Measurements from ENCODE around the gene RANBP3L.

RANBP3L gene

GRCh38 chr5:36241631-36242533, 59.8 kb downstream of the RANBP3L start, which contains the start of gene NADK2:
Gene NADK2 (minus strand): TSS chr5:36241925. CDS start chr5:36241798, 127 bp downstream.
- peak; percentile 91 for DNase-seq

GRCh38 chr5:36240779-36241630, 60.7 kb downstream of the RANBP3L start:
- DNase-seq, result no peak

DNA sequence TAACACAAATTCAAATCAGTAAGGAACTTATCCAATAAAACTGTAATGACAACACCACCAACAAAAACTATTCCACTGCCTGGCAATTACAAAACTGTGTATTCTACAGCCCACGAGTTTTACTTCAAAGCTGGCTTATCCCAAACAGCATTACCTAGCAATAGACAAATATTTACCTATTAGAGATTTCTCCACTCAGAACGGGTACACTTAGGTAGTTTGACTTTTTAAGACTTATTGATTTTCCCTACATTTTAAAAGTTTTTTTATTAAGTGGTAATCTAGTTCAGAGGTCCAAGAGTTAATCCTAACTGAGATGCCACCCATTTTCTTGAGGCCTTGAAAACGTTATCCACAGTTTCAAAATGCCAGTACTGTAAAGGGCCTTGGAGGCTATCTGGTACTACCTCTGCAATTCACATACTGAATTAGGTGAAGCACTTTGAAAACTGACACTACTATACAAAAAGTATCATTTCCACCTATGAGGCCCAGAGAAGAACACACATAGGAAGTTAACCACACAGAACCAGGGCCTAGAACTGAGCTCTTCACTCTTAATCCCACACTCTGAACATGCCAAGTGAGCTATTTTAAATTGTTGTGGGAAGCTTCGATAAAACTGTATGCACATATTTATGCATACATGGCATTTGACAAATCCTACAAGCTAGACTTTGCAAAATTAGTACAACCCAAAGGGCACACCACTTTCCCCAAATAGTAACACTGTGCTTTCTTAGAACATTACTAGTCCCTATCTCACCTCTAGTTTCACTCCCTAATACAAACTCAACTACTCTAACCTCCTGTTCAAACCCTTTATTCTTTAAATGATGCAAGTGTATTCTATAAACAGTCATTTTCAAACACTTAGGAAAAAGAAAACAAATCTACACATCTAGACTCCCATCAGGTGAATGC, 62.1 kb downstream of the RANBP3L start:
- DNase-seq, result no peak

DNA sequence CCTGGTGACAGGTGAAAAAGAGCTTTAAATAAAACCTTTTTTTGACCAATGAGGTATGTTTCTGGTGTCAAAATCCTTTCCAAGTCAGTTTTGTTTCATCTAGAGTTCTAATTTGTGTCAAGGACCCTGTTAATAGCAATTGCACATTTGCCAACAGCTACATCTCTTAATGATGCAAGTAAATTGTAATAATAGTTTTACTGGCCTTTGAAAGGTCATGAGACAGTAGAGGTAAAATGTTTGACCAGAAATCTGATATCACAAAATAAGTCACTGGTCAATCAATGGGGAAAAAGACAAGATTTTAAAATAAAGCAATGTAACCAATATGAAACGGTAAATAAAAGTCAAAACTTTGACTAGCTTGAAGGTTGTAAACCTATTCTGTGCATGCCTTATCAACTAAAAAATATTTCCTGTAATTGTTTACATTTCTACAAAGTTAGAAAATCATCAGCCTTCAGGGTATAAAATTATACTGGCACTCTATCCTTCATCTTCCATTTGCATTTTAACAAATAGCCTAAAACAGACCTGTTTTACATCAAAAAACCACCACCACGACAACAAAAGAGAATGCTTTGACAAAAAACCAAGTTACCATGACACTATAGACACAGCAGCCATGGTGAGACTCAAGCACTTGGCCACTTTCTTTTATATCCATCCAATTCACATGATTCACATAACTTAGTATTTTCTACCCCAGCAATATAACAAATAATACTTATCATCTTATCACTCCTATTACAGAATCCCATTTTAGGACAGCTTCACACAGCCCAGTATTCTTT, 63.0 kb downstream of the RANBP3L start:
- no peak for DNase-seq

DNA sequence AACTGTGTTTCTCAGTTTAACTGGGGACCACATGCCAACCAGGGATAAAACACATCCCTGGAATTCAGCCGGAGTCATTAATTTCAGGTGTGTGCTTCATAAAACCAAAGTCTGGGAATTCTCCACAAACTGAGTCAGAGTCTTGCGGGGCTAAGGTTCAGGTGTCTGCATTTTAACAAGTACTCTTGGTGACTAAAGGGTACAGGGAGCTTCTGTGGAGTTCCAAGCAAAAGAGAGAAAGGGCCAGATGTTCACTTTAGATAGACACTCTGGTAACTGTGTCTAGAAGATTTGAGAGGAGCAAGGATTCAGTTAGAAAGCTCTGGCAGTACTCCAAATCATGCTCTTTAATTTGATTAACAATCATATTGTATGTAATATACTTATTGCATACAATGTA, 64.0 kb downstream of the RANBP3L start:
- no peak for DNase-seq

DNA sequence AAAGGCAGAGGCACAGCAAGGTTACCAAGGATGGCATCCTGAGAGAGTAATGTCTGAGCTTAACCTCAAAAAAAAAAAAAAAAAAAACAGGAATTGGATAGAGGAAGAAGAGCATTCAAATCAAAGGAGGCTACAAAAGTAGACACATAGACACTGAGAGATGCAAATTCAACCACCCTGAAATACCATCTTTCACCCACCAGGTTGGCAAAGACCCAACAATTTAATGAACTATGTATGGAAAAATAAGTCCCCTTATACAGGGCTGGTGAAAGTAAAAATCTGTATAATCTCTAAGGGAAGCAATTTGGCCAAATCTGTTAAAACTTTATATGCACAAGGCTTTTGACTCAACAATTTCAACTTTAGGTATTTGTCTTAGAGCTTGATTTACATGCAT, 64.9 kb downstream of the RANBP3L start:
- DNase-seq, result no peak

GRCh38 chr5:36232533-36232932, 69.2 kb downstream of the RANBP3L start:
- DNase-seq, result no peak

GRCh38 chr5:36230151-36230790, 71.4 kb downstream of the RANBP3L start:
- DNase-seq, result no peak

DNA sequence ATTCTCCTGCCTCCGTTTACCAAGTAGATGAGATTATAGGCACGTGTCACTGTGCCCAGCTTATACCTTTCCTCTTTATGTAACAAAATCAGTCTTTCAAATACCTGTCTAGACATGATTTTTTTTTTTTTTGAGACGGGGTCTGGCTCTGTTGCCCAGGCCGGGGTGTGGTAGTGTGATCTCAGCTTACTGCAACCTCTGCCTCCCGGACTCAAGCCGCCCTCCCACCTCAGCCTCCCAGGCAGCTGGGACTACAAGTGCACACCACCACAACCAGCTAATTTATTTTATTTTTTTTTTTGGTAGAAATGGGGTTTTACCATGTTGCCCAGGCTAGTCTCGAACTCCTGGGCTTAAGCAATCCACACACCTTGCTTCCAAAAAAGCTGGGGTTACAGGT, 73.2 kb downstream of the RANBP3L start:
- DNase-seq, result no peak

- DNase-seq, result no peak
These were observed 74.7 kb downstream of the RANBP3L start for GRCh38 chr5:36227046-36227445.

- no peak for DNase-seq
These were observed 79.1 kb downstream of the RANBP3L start for GRCh38 chr5:36222620-36223019.

- no peak for DNase-seq
These were observed 83.7 kb downstream of the RANBP3L start for GRCh38 chr5:36217988-36218387.

DNA sequence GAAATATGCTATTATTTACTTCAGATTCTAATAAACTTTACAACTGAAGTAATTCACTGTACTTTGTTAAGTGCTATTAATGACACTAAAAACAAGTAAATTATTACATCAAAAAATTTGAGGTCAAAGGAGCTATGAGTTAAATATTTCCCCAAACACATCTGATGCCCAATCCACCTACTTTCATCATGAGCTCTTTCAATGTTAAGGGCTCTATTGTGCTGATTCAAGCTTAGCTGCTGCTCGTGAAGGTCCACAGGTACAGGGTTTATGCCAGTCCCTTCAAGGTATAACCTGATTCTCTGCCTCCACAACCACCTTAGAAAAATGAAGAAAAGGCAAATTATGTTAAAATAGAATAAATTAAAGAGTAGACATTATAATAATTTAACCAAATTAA, 84.1 kb downstream of the RANBP3L start:
- no peak for DNase-seq

- no peak for DNase-seq
These were observed 85.8 kb downstream of the RANBP3L start for GRCh38 chr5:36215910-36216309.

- no peak for DNase-seq
These were observed 87.3 kb downstream of the RANBP3L start for GRCh38 chr5:36214436-36214835.

DNA sequence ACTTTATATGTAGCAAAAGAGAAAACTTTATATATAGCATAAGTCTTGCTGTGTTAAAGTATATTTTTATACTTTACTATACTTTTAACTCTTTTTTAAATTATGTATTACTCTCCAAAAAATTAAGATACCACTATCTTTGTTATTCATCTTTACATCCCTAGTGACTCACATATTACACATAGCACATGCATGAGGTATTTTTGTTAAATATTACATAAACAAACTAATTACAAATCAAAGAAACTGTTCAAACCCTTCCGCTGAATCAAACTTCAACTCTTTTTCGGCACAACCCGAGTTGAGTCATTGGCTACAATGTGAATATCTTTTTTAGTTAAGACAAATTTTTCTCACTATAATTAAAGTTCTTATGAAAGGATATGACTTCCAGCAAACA, 92.0 kb downstream of the RANBP3L start:
- DNase-seq, result no peak

DNA sequence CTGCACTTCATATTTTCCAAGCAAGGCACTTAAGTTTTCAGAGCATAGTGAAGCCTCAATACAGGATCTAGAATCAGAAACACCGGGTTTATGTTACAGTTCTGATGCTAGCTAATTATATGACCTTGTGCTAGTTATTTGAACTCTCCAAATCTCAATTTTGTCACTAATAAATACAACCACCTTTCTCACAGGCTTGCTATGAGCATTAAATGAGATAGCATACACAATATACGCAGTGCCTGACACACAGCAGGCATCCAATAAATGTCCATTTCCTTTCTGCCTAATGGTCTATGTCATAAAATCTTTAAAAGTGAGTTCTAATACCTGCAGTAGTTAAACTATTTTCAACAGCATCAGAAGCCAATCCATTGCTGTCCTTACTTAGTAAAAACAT, 92.9 kb downstream of the RANBP3L start:
- no peak for DNase-seq

DNA sequence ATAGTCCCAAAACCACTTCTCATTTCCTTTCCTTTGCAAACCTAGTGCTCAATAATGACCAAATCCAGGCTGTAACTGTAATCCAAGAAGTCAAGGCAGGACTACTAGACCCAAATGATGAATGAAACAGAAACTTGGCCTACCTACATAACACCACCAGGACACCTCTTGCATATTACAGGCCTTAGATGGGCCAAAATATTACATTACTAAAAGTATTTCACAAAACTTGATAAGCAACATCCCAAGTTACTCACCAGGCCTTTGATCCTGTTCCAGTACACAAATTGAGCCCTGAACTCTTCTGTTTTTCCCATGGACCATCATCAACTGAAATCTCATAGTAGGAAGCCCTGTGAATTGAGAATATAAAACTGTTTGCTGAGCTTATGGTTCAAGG, 94.8 kb downstream of the RANBP3L start:
- DNase-seq, result no peak

GRCh38 chr5:36205329-36205728, 96.4 kb downstream of the RANBP3L start:
- no peak for DNase-seq

- DNase-seq, result no peak
These were observed 99.2 kb downstream of the RANBP3L start for GRCh38 chr5:36202521-36202961.

DNA sequence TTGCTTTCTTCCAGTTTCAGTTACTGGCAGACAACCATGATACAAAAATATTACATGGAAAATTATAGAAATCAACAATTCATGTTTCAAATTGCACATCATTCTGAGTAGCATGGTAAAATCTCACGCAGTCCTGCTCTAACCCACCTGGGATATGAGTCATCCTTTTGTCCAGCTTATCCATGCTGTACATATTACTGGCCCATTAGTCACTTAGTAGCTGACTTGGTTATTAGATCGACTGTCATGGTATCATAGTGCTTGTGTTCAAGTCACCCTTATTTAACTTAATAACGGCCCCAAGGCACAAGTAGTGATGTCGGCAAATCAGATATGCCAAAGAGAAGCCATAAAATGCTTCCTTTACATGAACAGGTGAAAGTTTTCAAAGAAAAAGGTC, 101.2 kb downstream of the RANBP3L start:
- DNase-seq, result no peak

Measured in NCI-H1694 (cell line).